GM23338 (cell line): ENCODE measurements around the gene SEMA5A.

Experiments used
- POLR2AphosphoS5 ChIP-seq: IDR thresholded peaks from 2 replicates; pipeline ENCODE4 v1.6.1; 2016; ENCODE audit warnings: antibody characterized with exemption, low read depth
- TF ChIP-seq, protein P1 (sequence below), 2 experiments: fragments of 200-600 bp in 1 of 2; sonication (generic) in 1 of 2; conservative IDR thresholded peaks; 2 replicates each; pipeline versions ENCODE4 v1.5.1 to v1.6.1; 2016 to 2017; ENCODE audit warnings: antibody characterized with exemption in 2 of 2, low read depth in 2 of 2, mild to moderate bottlenecking in 2 of 2, moderate library complexity in 1 of 2

DNA sequence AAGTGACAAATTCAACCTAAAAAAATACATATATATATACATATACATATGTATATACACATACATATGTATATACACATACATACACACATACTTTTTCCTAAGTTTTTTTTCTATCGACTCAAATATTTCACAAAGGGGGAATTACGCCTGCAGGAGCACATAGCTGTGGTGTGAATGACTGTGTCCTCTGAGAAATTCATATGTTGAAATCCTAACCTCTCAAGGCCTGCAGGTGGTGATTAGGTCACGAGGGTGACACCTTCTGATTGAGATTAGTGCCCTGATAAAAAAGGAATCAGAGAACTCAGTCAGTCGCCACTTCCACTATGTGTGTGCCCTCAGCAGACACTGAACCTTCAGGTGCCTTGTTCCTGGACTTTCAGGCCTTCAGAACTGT, 248.7 kb downstream of the SEMA5A start:
- TF ChIP-seq, protein P1, sequence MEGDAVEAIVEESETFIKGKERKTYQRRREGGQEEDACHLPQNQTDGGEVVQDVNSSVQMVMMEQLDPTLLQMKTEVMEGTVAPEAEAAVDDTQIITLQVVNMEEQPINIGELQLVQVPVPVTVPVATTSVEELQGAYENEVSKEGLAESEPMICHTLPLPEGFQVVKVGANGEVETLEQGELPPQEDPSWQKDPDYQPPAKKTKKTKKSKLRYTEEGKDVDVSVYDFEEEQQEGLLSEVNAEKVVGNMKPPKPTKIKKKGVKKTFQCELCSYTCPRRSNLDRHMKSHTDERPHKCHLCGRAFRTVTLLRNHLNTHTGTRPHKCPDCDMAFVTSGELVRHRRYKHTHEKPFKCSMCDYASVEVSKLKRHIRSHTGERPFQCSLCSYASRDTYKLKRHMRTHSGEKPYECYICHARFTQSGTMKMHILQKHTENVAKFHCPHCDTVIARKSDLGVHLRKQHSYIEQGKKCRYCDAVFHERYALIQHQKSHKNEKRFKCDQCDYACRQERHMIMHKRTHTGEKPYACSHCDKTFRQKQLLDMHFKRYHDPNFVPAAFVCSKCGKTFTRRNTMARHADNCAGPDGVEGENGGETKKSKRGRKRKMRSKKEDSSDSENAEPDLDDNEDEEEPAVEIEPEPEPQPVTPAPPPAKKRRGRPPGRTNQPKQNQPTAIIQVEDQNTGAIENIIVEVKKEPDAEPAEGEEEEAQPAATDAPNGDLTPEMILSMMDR (conservative IDR thresholded peaks at IDR 0.05; ENCODE audit: low read depth in 2 of 2) = no peak
- TF ChIP-seq POLR2AphosphoS5 = no peak
